Neural cell (in vitro differentiated cells): ENCODE measurements around the gene NR2C1. TPM values are rescaled to one million over a fixed set of nuclear protein-coding genes. Genes with fewer than 3 reads are reported as not detected.

Experiments used
- H2AFZ ChIP-seq: fragments of 200-600, 300-800 bp; sonication (generic), shearing (Covaris generic); 2 replicates; pipeline ENCODE4 v1.6.0; 2014; ENCODE audit warnings: low read depth, mild to moderate bottlenecking, antibody characterized with exemption, low read length, moderate library complexity
- H3F3A ChIP-seq: fragments of 200-600 bp; shearing (Covaris generic); 2 replicates; pipeline ENCODE4 v1.6.1; 2016; ENCODE audit warnings: mild to moderate bottlenecking, moderate library complexity, mixed read lengths, antibody characterized with exemption, low read length; ENCODE audit not compliant: insufficient read depth, poor library complexity, severe bottlenecking
- H3K27ac ChIP-seq: fragments of 200-600, 300-800 bp; sonication (generic), shearing (Covaris generic); 2 replicates; pipeline ENCODE4 v1.5.1; 2014; ENCODE audit warnings: mild to moderate bottlenecking, low read length, moderate library complexity
- H3K27me3 ChIP-seq: fragments of 300-800, 200-600 bp; sonication (generic), shearing (Covaris generic); 2 replicates; pipeline ENCODE4 v1.6.0; 2014; ENCODE audit warnings: mild to moderate bottlenecking, low read depth, low read length, moderate library complexity; ENCODE audit not compliant: insufficient read depth
- H3K36me3 ChIP-seq: fragments of 300-800, 200-600 bp; sonication (generic), shearing (Covaris generic); 2 replicates; pipeline ENCODE4 v1.5.1; 2014; ENCODE audit warnings: mild to moderate bottlenecking, antibody characterized with exemption, low read length, moderate library complexity; ENCODE audit not compliant: insufficient read depth
- H3K4me2 ChIP-seq: fragments of 300-800, 200-600 bp; sonication (generic), shearing (Covaris generic); 2 replicates; pipeline ENCODE4 v1.6.0; 2014; ENCODE audit warnings: mild to moderate bottlenecking, low read length
- H3K4me3 ChIP-seq: fragments of 300-800, 200-600 bp; sonication (generic), shearing (Covaris generic); 2 replicates; pipeline ENCODE4 v1.5.1; 2014; ENCODE audit warnings: mild to moderate bottlenecking, low read length, moderate library complexity
- H3K79me2 ChIP-seq: fragments of 200-600 bp; shearing (Covaris generic); replicated peaks from 2 replicates; pipeline ENCODE4 v1.6.0; 2014; ENCODE audit warnings: mild to moderate bottlenecking, low read length, moderate library complexity; ENCODE audit not compliant: insufficient read depth
- H3K9ac ChIP-seq: fragments of 300-800, 200-600 bp; sonication (generic), shearing (Covaris generic); 2 replicates; pipeline ENCODE4 v1.6.1; 2016; ENCODE audit warnings: mild to moderate bottlenecking, low read length, mixed read lengths
- H3K9me2 ChIP-seq: fragments of 200-600 bp; shearing (Covaris generic); 2 replicates; pipeline ENCODE4 v1.6.1; 2016; ENCODE audit warnings: mild to moderate bottlenecking, low read length, mixed read lengths; ENCODE audit not compliant: insufficient read depth
- H3K9me3 ChIP-seq: fragments of 200-600, 300-800 bp; sonication (generic), shearing (Covaris generic); 2 replicates; pipeline ENCODE4 v1.6.1; 2016; ENCODE audit warnings: mild to moderate bottlenecking, mixed run types, low read length, moderate library complexity, mixed read lengths
- H4K20me1 ChIP-seq: fragments of 200-600 bp; shearing (Covaris generic); 2 replicates; pipeline ENCODE4 v1.6.1; 2016; ENCODE audit warnings: mild to moderate bottlenecking, mixed run types; ENCODE audit not compliant: insufficient read depth
- EP300 ChIP-seq: fragments of 450-650 bp; conservative IDR thresholded peaks from 2 replicates; pipeline ENCODE4 v1.6.1; 2014; ENCODE audit warnings: antibody characterized with exemption, mild to moderate bottlenecking, moderate library complexity; ENCODE audit not compliant: poor library complexity, severe bottlenecking
- EZH2 ChIP-seq: fragments of 200-600, 300-800 bp; shearing (Covaris generic), sonication (generic); IDR thresholded peaks from 2 replicates; pipeline ENCODE4 v1.6.1; 2014; ENCODE audit warnings: antibody characterized with exemption, low read length, borderline replicate concordance, mild to moderate bottlenecking; ENCODE audit not compliant: insufficient read depth, poor library complexity, severe bottlenecking
- MXI1 ChIP-seq: fragments of 450-650 bp; conservative IDR thresholded peaks from 2 replicates; pipeline ENCODE4 v1.6.1; 2014; ENCODE audit warnings: antibody characterized with exemption, mild to moderate bottlenecking; ENCODE audit not compliant: poor library complexity, severe bottlenecking
- POLR2AphosphoS5 ChIP-seq: IDR thresholded peaks from 2 replicates; pipeline ENCODE4 v1.6.1; 2012
- RAD21 ChIP-seq: fragments of 450-650 bp; conservative IDR thresholded peaks from 2 replicates; pipeline ENCODE4 v1.6.1; 2014; ENCODE audit warnings: antibody characterized with exemption, mild to moderate bottlenecking, moderate library complexity
- REST ChIP-seq: IDR thresholded peaks from 2 replicates; pipeline ENCODE4 v1.6.1; 2012; ENCODE audit warnings: borderline replicate concordance
- SMC3 ChIP-seq: fragments of 450-650 bp; conservative IDR thresholded peaks from 2 replicates; pipeline ENCODE4 v1.6.1; 2014; ENCODE audit warnings: antibody characterized with exemption, mild to moderate bottlenecking, moderate library complexity; ENCODE audit not compliant: poor library complexity
- TAF1 ChIP-seq: IDR thresholded peaks from 2 replicates; pipeline ENCODE4 v1.6.1; 2012; ENCODE audit warnings: low read depth
- polyA plus RNA-seq: library from polyadenylated mRNA; depleted of rRNA; stranded (reverse); fragments of >200 nt; gene quantifications from 2 replicates; pipeline ENCODE4 v1.2.3, GENCODE V29; 2014
- TF ChIP-seq, protein P1 (sequence below): fragments of 450-650 bp; IDR thresholded peaks from 2 replicates; pipeline ENCODE4 v1.5.1; 2014; ENCODE audit warnings: antibody characterized with exemption, mild to moderate bottlenecking, moderate library complexity; ENCODE audit not compliant: poor library complexity, severe bottlenecking

Gene NR2C1
- polyA plus RNA-seq, 1 donor from 2014 or later: 137 TPM

DNA sequence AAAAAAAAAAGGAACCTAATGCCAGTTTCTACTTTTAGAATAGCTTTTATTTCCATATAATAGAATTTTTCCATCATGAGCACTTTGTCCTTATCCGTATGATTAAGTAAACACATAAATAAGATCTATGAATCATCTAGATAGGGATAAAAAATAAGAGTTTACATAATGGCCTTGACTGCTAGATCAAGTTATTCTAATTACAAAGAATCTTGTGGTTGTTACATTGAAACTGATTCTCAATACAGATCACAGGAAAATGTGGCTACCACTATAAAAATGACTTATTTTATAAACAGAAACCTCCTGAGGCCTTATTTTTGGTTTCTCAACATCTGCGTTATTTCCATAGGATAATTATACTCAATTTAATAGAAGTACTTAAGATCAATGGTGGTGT is 35.5 kb downstream of the NR2C1 start:
- no peaks in the 10 kb centered on the region for H4K20me1 ChIP-seq
- H3K36me3 ChIP-seq: peaks cover 11% of the 10 kb centered on the region
- H3K27ac ChIP-seq: no peak overlapping the region
- H2AFZ ChIP-seq: no peak overlapping the region
- no peak overlapping the region for H3K4me2 ChIP-seq
- H3K9ac ChIP-seq: no peak overlapping the region
- H3K9me2 ChIP-seq: no peaks in the 10 kb centered on the region
- H3K79me2 ChIP-seq: no peaks in the 10 kb centered on the region
- H3K4me3 ChIP-seq: no peak overlapping the region
- no peaks in the 10 kb centered on the region for H3F3A ChIP-seq
- TF ChIP-seq POLR2AphosphoS5: no peak
- TF ChIP-seq TAF1: no peak
- no peak for TF ChIP-seq EZH2
- TF ChIP-seq RAD21: no peak
- TF ChIP-seq SMC3: no peak
- TF ChIP-seq, protein P1, sequence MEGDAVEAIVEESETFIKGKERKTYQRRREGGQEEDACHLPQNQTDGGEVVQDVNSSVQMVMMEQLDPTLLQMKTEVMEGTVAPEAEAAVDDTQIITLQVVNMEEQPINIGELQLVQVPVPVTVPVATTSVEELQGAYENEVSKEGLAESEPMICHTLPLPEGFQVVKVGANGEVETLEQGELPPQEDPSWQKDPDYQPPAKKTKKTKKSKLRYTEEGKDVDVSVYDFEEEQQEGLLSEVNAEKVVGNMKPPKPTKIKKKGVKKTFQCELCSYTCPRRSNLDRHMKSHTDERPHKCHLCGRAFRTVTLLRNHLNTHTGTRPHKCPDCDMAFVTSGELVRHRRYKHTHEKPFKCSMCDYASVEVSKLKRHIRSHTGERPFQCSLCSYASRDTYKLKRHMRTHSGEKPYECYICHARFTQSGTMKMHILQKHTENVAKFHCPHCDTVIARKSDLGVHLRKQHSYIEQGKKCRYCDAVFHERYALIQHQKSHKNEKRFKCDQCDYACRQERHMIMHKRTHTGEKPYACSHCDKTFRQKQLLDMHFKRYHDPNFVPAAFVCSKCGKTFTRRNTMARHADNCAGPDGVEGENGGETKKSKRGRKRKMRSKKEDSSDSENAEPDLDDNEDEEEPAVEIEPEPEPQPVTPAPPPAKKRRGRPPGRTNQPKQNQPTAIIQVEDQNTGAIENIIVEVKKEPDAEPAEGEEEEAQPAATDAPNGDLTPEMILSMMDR: no peak
- no peak for TF ChIP-seq MXI1
- no peak for TF ChIP-seq REST
- no peak for TF ChIP-seq EP300
- no peaks in the 10 kb centered on the region for H3K9me3 ChIP-seq
- no peaks in the 10 kb centered on the region for H3K27me3 ChIP-seq

- H3K27me3 ChIP-seq: no peaks in the 10 kb centered on the region
- H3K4me2 ChIP-seq: no peak overlapping the region
- no peak overlapping the region for H3K27ac ChIP-seq
- H3K4me3 ChIP-seq: no peak overlapping the region
- H3F3A ChIP-seq: no peaks in the 10 kb centered on the region
- H3K9me3 ChIP-seq: no peaks in the 10 kb centered on the region
- H2AFZ ChIP-seq: no peak overlapping the region
- no peak for TF ChIP-seq EP300
- TF ChIP-seq MXI1: no peak
- no peak for TF ChIP-seq EZH2
- H3K36me3 ChIP-seq: peaks cover 11% of the 10 kb centered on the region
- no peaks in the 10 kb centered on the region for H3K79me2 ChIP-seq
- H4K20me1 ChIP-seq: no peaks in the 10 kb centered on the region
- no peaks in the 10 kb centered on the region for H3K9me2 ChIP-seq
- H3K9ac ChIP-seq: no peak overlapping the region
These were observed 38.7 kb downstream of the NR2C1 start for GRCh38 chr12:95034750-95035149.

- Histone ChIP-seq H4K20me1 (no peaks in the 10 kb centered on the region), H3K27me3 (no peaks in the 10 kb centered on the region), H2AFZ (no peak overlapping the region), H3K4me3 (no peak overlapping the region), H3K9me2 (no peaks in the 10 kb centered on the region), H3F3A (no peaks in the 10 kb centered on the region), H3K9me3 (no peaks in the 10 kb centered on the region), H3K9ac (no peak overlapping the region), H3K36me3 (no peaks in the 10 kb centered on the region), H3K79me2 (no peaks in the 10 kb centered on the region), H3K27ac (no peak overlapping the region), H3K4me2 (no peak overlapping the region)
- TF ChIP-seq, protein P1: no peak
- TF ChIP-seq RAD21: no peak
- TF ChIP-seq TAF1: no peak
- no peak for TF ChIP-seq REST
- TF ChIP-seq EP300: no peak
- no peak for TF ChIP-seq MXI1
- no peak for TF ChIP-seq POLR2AphosphoS5
- no peak for TF ChIP-seq EZH2
- TF ChIP-seq SMC3: no peak
These were observed 50.9 kb downstream of the NR2C1 start for GRCh38 chr12:95022477-95022876.
